GM18526 (cell line): ENCODE data around the gene SDC4.

ENCODE experiments used
- POLR2A ChIP-seq: IDR thresholded peaks from 3 replicates; pipeline ENCODE4 v1.6.1; 2011; ENCODE audit not compliant: insufficient read length; ENCODE audit errors: extremely low read depth

The SDC4 gene

GRCh38 chr20:45317826-45318225 is 30.4 kb downstream of the SDC4 start:
- no peak for TF ChIP-seq POLR2A

GRCh38 chr20:45316150-45317080 is 31.8 kb downstream of the SDC4 start:
- TF ChIP-seq POLR2A, result no peak

- no peak for TF ChIP-seq POLR2A
These were observed 32.6 kb downstream of the SDC4 start for GRCh38 chr20:45315672-45316071.

- TF ChIP-seq POLR2A, result no peak
These were observed 34.3 kb downstream of the SDC4 start for GRCh38 chr20:45313943-45314342.

- no peak for TF ChIP-seq POLR2A
These were observed 35.0 kb downstream of the SDC4 start for GRCh38 chr20:45313065-45313695.

GRCh38 chr20:45312241-45312640 is 36.0 kb downstream of the SDC4 start:
- TF ChIP-seq POLR2A, result no peak

GRCh38 chr20:45311589-45312211 is 36.5 kb downstream of the SDC4 start:
- no peak for TF ChIP-seq POLR2A

- TF ChIP-seq POLR2A, result no peak
These were observed 39.1 kb downstream of the SDC4 start for GRCh38 chr20:45309075-45309474.

GRCh38 chr20:45308117-45308778 is 40.0 kb downstream of the SDC4 start, which contains the start of gene MATN4:
Gene MATN4 (minus strand): TSS chr20:45308299. CDS start chr20:45305582, 2,717 bp downstream.
- TF ChIP-seq POLR2A, result no peak

- TF ChIP-seq POLR2A, result no peak
These were observed 41.1 kb downstream of the SDC4 start for GRCh38 chr20:45307076-45307640.

GRCh38 chr20:45306431-45306982 is 41.7 kb downstream of the SDC4 start, which contains the start of gene RBPJL:
Gene RBPJL (plus strand): TSS chr20:45306840. CDS start chr20:45306923, 83 bp downstream.
- no peak for TF ChIP-seq POLR2A

- TF ChIP-seq POLR2A, result no peak
These were observed 43.0 kb downstream of the SDC4 start for GRCh38 chr20:45305262-45305661.

GRCh38 chr20:45304464-45304999 is 43.7 kb downstream of the SDC4 start:
- TF ChIP-seq POLR2A, result no peak
